ENCODE results near the gene SESN3. TPM values are rescaled to one million over a fixed set of nuclear protein-coding genes. Genes with fewer than 3 reads are reported as not detected.

The SESN3 gene
- total RNA-seq, 2 donors from 2014 or later, result 9.0 to 17.2 TPM

Other genes starting within 250 kb of the SESN3 start
- gene KDM4E, start 205.9 kb downstream of the SESN3 start, total RNA-seq, result not detected
- gene KDM4F, start 181.8 kb downstream of the SESN3 start, total RNA-seq, result not detected
- gene SRSF8, start 164.3 kb downstream of the SESN3 start, total RNA-seq, result 10 to 100 TPM; 23.5 to 37.2 TPM
- 10 to 100 TPM; 13.4 to 19.8 TPM for gene ENDOD1, start 141.4 kb downstream of the SESN3 start, total RNA-seq